ENCODE data around the gene SHE. TPM values are rescaled to one million over a fixed set of nuclear protein-coding genes. Genes with fewer than 3 reads are reported as not detected.

The SHE gene
- total and polyA plus RNA-seq, 2 donors (not counting 3 experiments of a cell fraction or from before 2014, with no cell fraction given), result 30.1 to 52.7 TPM

DNA sequence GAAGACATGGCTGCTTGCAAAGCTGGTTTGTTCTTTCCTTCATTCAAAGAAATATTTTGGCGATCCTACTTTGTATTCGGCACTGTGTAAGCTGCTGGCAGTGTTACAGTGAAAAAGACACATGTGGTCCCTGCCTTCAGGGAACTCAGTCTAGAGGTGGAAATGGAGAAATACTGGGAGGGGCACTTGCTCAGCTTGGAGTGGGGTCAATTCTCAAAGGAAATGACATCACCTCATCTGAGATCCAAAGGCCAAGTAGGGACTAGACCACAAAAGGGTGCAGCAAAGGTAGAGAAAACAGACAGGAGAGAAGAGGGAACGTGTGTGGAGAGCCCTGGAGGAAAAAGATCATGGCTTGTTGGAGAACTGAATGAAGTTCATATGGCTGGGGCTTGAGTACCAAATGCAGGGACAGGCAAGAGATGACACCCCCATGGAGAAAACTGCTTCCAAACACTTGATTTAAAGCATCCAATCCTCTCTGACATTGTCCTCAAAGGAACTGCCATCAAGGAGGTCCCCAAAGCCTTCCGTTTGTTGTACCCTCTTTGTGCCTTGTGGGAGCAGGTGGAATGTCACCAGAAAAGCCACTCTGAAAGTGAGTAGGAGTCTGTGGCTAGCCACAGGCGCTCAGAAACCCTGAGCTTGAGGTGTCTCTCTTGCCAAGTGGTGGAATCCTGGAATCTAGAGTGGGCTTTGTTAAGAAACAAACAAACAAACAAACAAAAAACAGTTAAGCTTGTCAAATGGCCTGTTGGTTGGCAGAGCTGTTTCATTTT is 48.4 kb downstream of the SHE start:
- H2AFZ ChIP-seq (ENCODE audit: low read depth, low read length), result no peak overlapping the region
- CTCF ChIA-PET, result interaction anchor here (1.1 to 2.3 kb wide), 4 partner anchors 10 to 119 kb away, joined by 3 to 7 read pairs (median 5); no protein-coding TSS in a partner anchor

DNA sequence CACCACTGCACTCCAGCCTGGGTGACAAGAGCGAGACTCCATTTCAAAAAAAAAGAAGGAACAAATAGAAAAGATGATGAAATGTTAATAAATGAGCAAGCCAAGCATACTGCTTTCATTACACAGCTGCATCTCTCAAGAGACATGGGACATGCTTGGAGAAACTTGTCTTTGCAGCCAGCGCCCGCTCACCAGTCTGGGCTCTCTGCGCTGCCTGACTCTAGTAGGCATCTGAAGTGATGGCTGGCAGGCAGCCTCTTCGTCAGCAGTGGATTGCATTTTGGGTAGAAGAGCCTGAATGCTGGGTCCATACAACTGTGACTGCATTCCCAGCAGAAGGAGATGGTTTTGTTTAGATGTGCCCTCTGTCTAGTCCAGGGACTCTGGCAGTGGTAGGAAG is 49.1 kb downstream of the SHE start:
- ChIA-PET CTCF (interaction anchor here (1.2 to 1.9 kb wide), 2 partner anchors 26 to 118 kb away, joined by 4 to 6 read pairs; no protein-coding TSS in a partner anchor), POLR2A (no interaction called here)
- Histone ChIP-seq H3K9ac (replicated peaks; ENCODE audit: extremely low read depth, insufficient read depth, low read length) (no peak overlapping the region), H3K4me2 (ENCODE audit: insufficient read depth, low read length) (no peak overlapping the region), H3K9me1 (replicated peaks; ENCODE audit: control insufficient read depth, extremely low read depth, insufficient read depth, low read length) (no peaks in the 10 kb centered on the region), H3K79me2 (ENCODE audit: control insufficient read depth, insufficient read depth, low read length) (no peaks in the 10 kb centered on the region), H3K4me1 (ENCODE audit: control insufficient read depth, extremely low read depth, insufficient read depth, low read length) (peaks cover 2% of the 10 kb centered on the region), H3K36me3 (ENCODE audit: control insufficient read depth in 2 of 2, extremely low read depth in 1 of 2, insufficient read depth in 2 of 2, low read length in 2 of 2) (no peaks in the 10 kb centered on the region), H3K27me3 (ENCODE audit: control insufficient read depth in 2 of 2, insufficient read depth in 2 of 2, low read length in 2 of 2) (no peaks in the 10 kb centered on the region), H2AFZ (ENCODE audit: low read depth, low read length) (no peak overlapping the region), H3K9me3 (replicated peaks; ENCODE audit: control insufficient read depth, insufficient read depth, low read length) (no peaks in the 10 kb centered on the region), H3K4me3 (replicated peaks in 1 of 3; ENCODE audit: insufficient read depth in 1 of 3, low read depth in 1 of 3, low read length in 3 of 3) (no peak overlapping the region), H4K20me1 (replicated peaks; ENCODE audit: control insufficient read depth, extremely low read depth, insufficient read depth, low read length) (no peaks in the 10 kb centered on the region), H3K27ac (ENCODE audit: insufficient read depth, low read depth, low read length) (no peak overlapping the region)
- dilution Hi-C loops (cut with MboI; ENCODE audit: extremely low pct_ligation_motif_present, low sequenced_read_pairs), result no loop called here
- intact Hi-C loops (cut with micrococcal nuclease), result no loop called here
- FAIRE-seq (no peak), DNase-seq (ENCODE audit: low read depth, low spot score) (no peak)
- TF ChIP-seq POLR2AphosphoS5 (IDR thresholded peaks at IDR 0.05; ENCODE audit: insufficient read depth, low read depth, low read length) (no peak), POLR2A (IDR thresholded peaks at IDR 0.05; ENCODE audit: low read depth, low read length) (no peak), EZH2 (IDR thresholded peaks at IDR 0.05; ENCODE audit: borderline replicate concordance, low read depth, low read length, severe bottlenecking) (no peak), MYC (IDR thresholded peaks at IDR 0.05; ENCODE audit: low read depth, low read length) (no peak), JUN (IDR thresholded peaks at IDR 0.05; ENCODE audit: borderline replicate concordance, insufficient read depth, insufficient read length, low read depth) (no peak), FOS (IDR thresholded peaks at IDR 0.05; ENCODE audit: borderline replicate concordance, insufficient read depth, low read length) (no peak), GATA2 (IDR thresholded peaks at IDR 0.05; ENCODE audit: insufficient read depth, insufficient read length, low read depth, low read length) (no peak)
- TF ChIP-seq, protein P1, sequence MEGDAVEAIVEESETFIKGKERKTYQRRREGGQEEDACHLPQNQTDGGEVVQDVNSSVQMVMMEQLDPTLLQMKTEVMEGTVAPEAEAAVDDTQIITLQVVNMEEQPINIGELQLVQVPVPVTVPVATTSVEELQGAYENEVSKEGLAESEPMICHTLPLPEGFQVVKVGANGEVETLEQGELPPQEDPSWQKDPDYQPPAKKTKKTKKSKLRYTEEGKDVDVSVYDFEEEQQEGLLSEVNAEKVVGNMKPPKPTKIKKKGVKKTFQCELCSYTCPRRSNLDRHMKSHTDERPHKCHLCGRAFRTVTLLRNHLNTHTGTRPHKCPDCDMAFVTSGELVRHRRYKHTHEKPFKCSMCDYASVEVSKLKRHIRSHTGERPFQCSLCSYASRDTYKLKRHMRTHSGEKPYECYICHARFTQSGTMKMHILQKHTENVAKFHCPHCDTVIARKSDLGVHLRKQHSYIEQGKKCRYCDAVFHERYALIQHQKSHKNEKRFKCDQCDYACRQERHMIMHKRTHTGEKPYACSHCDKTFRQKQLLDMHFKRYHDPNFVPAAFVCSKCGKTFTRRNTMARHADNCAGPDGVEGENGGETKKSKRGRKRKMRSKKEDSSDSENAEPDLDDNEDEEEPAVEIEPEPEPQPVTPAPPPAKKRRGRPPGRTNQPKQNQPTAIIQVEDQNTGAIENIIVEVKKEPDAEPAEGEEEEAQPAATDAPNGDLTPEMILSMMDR (IDR thresholded peaks at IDR 0.05; ENCODE audit: extremely low read depth in 1 of 2, insufficient read depth in 1 of 2, low read depth in 1 of 2, low read length in 2 of 2), result no peak
- TF ChIP-seq, protein P2, sequence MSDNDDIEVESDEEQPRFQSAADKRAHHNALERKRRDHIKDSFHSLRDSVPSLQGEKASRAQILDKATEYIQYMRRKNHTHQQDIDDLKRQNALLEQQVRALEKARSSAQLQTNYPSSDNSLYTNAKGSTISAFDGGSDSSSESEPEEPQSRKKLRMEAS (IDR thresholded peaks at IDR 0.05; ENCODE audit: insufficient read depth, insufficient read length), result no peak
- BruUV-seq (replicated peaks), result no TSS peak

More for the DNA sequence above, 48.4 kb downstream of the SHE start:
- Histone ChIP-seq H3K79me2 (ENCODE audit: control insufficient read depth, insufficient read depth, low read length) (no peaks in the 10 kb centered on the region), H3K36me3 (ENCODE audit: control insufficient read depth in 2 of 2, extremely low read depth in 1 of 2, insufficient read depth in 2 of 2, low read length in 2 of 2) (no peaks in the 10 kb centered on the region), H3K9me3 (replicated peaks; ENCODE audit: control insufficient read depth, insufficient read depth, low read length) (no peaks in the 10 kb centered on the region), H3K9ac (replicated peaks; ENCODE audit: extremely low read depth, insufficient read depth, low read length) (no peak overlapping the region), H3K27me3 (ENCODE audit: control insufficient read depth in 2 of 2, insufficient read depth in 2 of 2, low read length in 2 of 2) (no peaks in the 10 kb centered on the region), H3K9me1 (replicated peaks; ENCODE audit: control insufficient read depth, extremely low read depth, insufficient read depth, low read length) (no peaks in the 10 kb centered on the region), H3K4me2 (ENCODE audit: insufficient read depth, low read length) (no peak overlapping the region), H3K4me1 (ENCODE audit: control insufficient read depth, extremely low read depth, insufficient read depth, low read length) (peaks cover 2% of the 10 kb centered on the region), H3K4me3 (replicated peaks in 1 of 3; ENCODE audit: insufficient read depth in 1 of 3, low read depth in 1 of 3, low read length in 3 of 3) (no peak overlapping the region), H3K27ac (ENCODE audit: insufficient read depth, low read depth, low read length) (no peak overlapping the region), H4K20me1 (replicated peaks; ENCODE audit: control insufficient read depth, extremely low read depth, insufficient read depth, low read length) (no peaks in the 10 kb centered on the region)
- intact Hi-C loops (cut with micrococcal nuclease), result no loop called here
- FAIRE-seq (peak; percentile 33), DNase-seq (ENCODE audit: low read depth, low spot score) (no peak)
- POLR2A ChIA-PET, result no interaction called here
- dilution Hi-C loops (cut with MboI; ENCODE audit: extremely low pct_ligation_motif_present, low sequenced_read_pairs), result no loop called here
- TF ChIP-seq, protein P2 (IDR thresholded peaks at IDR 0.05; ENCODE audit: insufficient read depth, insufficient read length), result no peak
- TF ChIP-seq GATA2 (IDR thresholded peaks at IDR 0.05; ENCODE audit: insufficient read depth, insufficient read length, low read depth, low read length) (no peak), POLR2AphosphoS5 (IDR thresholded peaks at IDR 0.05; ENCODE audit: insufficient read depth, low read depth, low read length) (no peak), MYC (IDR thresholded peaks at IDR 0.05; ENCODE audit: low read depth, low read length) (no peak), EZH2 (IDR thresholded peaks at IDR 0.05; ENCODE audit: borderline replicate concordance, low read depth, low read length, severe bottlenecking) (no peak)
- BruUV-seq (replicated peaks), result no TSS peak
